ENCODE data around the gene DGLUCY.

DGLUCY gene

GRCh38 chr14:91233936-91234790 lies 120.3 kb downstream of the DGLUCY start:
- DNase-seq (ENCODE audit: low read depth), result no peak
- no peak for TF ChIP-seq CTCF (IDR thresholded peaks at IDR 0.05; ENCODE audit: insufficient read depth, low read depth, low read length, missing control alignments)
- no peak overlapping the region for H3K4me3 ChIP-seq (ENCODE audit: low read length)

- TF ChIP-seq CTCF (IDR thresholded peaks at IDR 0.05; ENCODE audit: insufficient read depth, low read depth, low read length, missing control alignments), result no peak
- H3K4me3 ChIP-seq (ENCODE audit: low read length), result no peak overlapping the region
- no peak for DNase-seq (ENCODE audit: low read depth)
These were observed 120.9 kb downstream of the DGLUCY start for GRCh38 chr14:91234791-91235114.

- H3K4me3 ChIP-seq (ENCODE audit: low read length), result no peak overlapping the region
- TF ChIP-seq CTCF (IDR thresholded peaks at IDR 0.05; ENCODE audit: insufficient read depth, low read depth, low read length, missing control alignments), result no peak
- no peak for DNase-seq (ENCODE audit: low read depth)
These were observed 122.0 kb downstream of the DGLUCY start for GRCh38 chr14:91235841-91236240.

DNA sequence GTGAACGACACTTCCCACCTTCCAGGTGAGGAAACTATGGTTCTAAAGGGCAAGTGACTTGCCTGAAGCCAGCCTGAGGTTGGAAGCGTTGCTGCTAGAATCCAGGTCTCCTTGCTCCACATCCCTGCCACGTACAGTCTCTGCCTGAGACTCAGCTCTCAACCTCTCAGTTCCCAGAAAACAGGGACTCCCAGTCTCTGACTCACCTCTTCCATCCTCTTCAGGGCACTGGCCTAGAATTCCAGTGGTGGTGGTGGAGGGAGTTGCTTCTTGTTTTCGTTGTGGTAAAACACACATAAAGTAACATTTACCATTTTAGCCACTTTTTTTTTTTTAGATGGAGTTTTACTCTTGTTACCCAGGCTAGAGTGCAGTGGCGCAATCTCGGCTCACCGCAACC lies 123.3 kb downstream of the DGLUCY start:
- no peak overlapping the region for H3K4me3 ChIP-seq (ENCODE audit: low read length)
- peak; percentile 47 for DNase-seq (ENCODE audit: low read depth)
- no peak for TF ChIP-seq CTCF (IDR thresholded peaks at IDR 0.05; ENCODE audit: insufficient read depth, low read depth, low read length, missing control alignments)

- H3K4me3 ChIP-seq (ENCODE audit: low read length), result no peak overlapping the region
- no peak for DNase-seq (ENCODE audit: low read depth)
- no peak for TF ChIP-seq CTCF (IDR thresholded peaks at IDR 0.05; ENCODE audit: insufficient read depth, low read depth, low read length, missing control alignments)
These were observed 124.2 kb downstream of the DGLUCY start for GRCh38 chr14:91238085-91238484.

GRCh38 chr14:91238661-91239060 lies 124.8 kb downstream of the DGLUCY start:
- DNase-seq (ENCODE audit: low read depth), result no peak
- no peak for TF ChIP-seq CTCF (IDR thresholded peaks at IDR 0.05; ENCODE audit: insufficient read depth, low read depth, low read length, missing control alignments)
- no peak overlapping the region for H3K4me3 ChIP-seq (ENCODE audit: low read length)

DNA sequence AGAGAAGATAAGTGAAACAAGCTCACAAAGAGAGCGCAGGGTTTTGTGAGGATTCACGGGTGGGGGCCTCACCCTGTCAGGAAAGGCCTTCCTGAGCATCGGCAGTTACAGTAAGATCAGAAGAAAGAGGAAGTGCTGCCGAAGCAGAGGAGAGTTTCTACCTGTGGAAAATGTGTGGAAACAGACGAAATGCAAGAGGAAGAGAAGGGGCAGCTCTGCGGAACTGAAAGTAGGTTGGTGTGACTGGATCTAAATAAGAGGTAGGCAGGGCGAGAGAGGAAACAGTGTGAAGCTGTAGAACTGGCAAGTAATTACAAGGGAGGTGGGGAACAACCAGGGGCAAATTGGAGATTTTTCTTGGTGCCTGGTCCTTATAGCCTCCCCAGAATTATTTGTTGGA lies 128.0 kb downstream of the DGLUCY start:
- no peak for TF ChIP-seq CTCF (IDR thresholded peaks at IDR 0.05; ENCODE audit: insufficient read depth, low read depth, low read length, missing control alignments)
- H3K4me3 ChIP-seq (ENCODE audit: low read length), result no peak overlapping the region
- DNase-seq (ENCODE audit: low read depth), result no peak

Measured in epithelial cell of esophagus (primary cell).